ACC112 (cell line): Measurements from ENCODE around the gene SPPL3.
A peak's percentile ranks its signal among the peaks of the same experiment; 100 is the strongest.

Source experiments
- H2AFZ ChIP-seq: fragments of 200-600 bp; sonication (generic); one replicate; pipeline ENCODE4 v1.6.0; 2017; ENCODE audit warnings: antibody characterized with exemption, low read length; ENCODE audit not compliant: unreplicated experiment
- H3K27ac ChIP-seq: fragments of 200-600 bp; sonication (generic); 2 replicates; pipeline ENCODE4 v1.5.1; 2014; ENCODE audit warnings: low read depth, mild to moderate bottlenecking, antibody characterized with exemption, low read length, moderate library complexity
- H3K27me3 ChIP-seq: fragments of 200-600 bp; sonication (generic); 2 replicates; pipeline ENCODE4 v1.6.1; 2014; ENCODE audit warnings: mild to moderate bottlenecking, antibody characterized with exemption, low read length, moderate library complexity, mixed read lengths; ENCODE audit not compliant: insufficient read depth
- H3K36me3 ChIP-seq: fragments of 200-600 bp; sonication (generic); 2 replicates; pipeline ENCODE4 v1.6.1; 2016; ENCODE audit warnings: mild to moderate bottlenecking, antibody characterized with exemption, low read length, moderate library complexity, mixed read lengths; ENCODE audit not compliant: insufficient read depth
- H3K4me1 ChIP-seq: fragments of 200-600 bp; sonication (generic); one replicate; pipeline ENCODE4 v1.6.1; 2016; ENCODE audit warnings: low read length, mixed read lengths; ENCODE audit not compliant: insufficient read depth, unreplicated experiment, control insufficient read depth
- H3K4me3 ChIP-seq: fragments of 200-600 bp; sonication (generic); 2 replicates; pipeline ENCODE4 v1.5.1; 2014; ENCODE audit warnings: mild to moderate bottlenecking, low read depth, low read length
- H3K79me2 ChIP-seq: fragments of 200-600 bp; sonication (generic); one replicate; pipeline ENCODE4 v1.6.0; 2016; ENCODE audit warnings: low read length; ENCODE audit not compliant: control insufficient read depth, unreplicated experiment, insufficient read depth

Gene SPPL3

GRCh38 chr12:120784804-120785203 lies 119.4 kb downstream of the SPPL3 start:
- Histone ChIP-seq H3K36me3 (peaks cover 12% of the 10 kb centered on the region), H3K27ac (no peak overlapping the region), H3K4me3 (no peak overlapping the region), H2AFZ (no peak overlapping the region), H3K4me1 (peaks cover 17% of the 10 kb centered on the region), H3K79me2 (no peaks in the 10 kb centered on the region), H3K27me3 (no peaks in the 10 kb centered on the region)

DNA sequence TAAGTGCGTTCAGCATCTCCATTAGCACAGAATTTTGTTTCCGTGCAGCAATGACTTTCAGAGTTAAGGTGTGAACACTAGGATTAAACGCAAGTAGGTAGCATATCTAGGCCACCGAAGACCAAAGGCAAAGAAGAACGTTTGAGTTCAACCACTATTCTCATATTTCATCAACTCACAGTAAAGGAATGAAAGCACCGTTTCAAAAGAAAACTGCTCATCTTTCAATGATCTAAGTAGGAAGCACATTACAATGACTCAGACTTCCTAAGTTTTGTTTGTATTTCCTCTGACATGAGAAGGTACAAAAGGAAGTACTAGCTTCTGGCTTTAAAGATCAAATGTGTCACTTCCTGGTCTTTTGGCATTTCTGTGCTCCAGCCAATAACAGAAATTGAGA lies 121.0 kb downstream of the SPPL3 start:
- Histone ChIP-seq H3K27me3 (no peaks in the 10 kb centered on the region), H3K4me1 (peaks cover 17% of the 10 kb centered on the region), H3K4me3 (peak overlapping the region; percentile 57; the same call in 1 of the 2 replicates), H3K36me3 (peaks cover 12% of the 10 kb centered on the region), H3K27ac (peak overlapping the region; percentile 50), H2AFZ (no peak overlapping the region), H3K79me2 (no peaks in the 10 kb centered on the region)

DNA sequence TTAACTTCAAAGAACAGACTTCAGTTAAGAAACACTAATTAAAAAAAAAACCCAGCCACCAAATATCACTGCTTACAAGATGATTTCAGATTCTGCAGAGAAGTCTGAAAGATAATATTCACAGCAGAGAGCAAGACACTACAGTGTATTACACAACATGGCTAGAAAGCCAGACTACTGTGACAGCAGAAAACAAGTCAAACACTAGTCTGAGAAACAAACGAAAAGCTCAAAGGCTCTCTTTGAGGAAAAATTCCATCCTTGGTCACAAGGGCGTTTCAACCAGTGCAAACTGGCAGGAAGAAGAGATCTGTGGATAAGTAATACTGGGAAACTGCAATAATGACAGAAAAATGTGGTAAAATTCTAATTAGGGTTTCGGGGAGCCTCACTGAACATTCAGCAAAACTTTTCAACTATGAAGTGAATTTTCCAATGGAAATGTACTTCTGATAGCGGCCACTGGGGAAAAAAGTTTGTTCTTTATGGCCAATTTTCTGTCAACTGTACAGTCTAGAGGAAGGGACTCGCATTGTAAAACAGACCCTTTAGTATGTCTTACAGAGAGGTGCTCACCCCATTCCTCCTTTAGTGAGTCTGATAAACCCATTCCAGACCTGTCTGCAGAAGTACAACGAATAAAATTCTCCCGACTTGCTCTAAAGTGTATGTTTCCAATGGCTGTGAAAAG lies 128.2 kb downstream of the SPPL3 start:
- no peaks in the 10 kb centered on the region for H3K4me1 ChIP-seq
- H3K27ac ChIP-seq, result no peak overlapping the region
- 0 out of 2 replicates have a peak, but pooled peaks cover 4% of the 10 kb centered on the region for H3K36me3 ChIP-seq
- no peaks in the 10 kb centered on the region for H3K79me2 ChIP-seq
- no peak overlapping the region for H3K4me3 ChIP-seq
- no peaks in the 10 kb centered on the region for H3K27me3 ChIP-seq
- H2AFZ ChIP-seq, result no peak overlapping the region

- Histone ChIP-seq H3K27ac (no peak overlapping the region), H3K4me3 (no peak overlapping the region), H3K36me3 (0 out of 2 replicates have a peak, but pooled peaks cover 4% of the 10 kb centered on the region), H2AFZ (no peak overlapping the region), H3K27me3 (no peaks in the 10 kb centered on the region), H3K4me1 (no peaks in the 10 kb centered on the region), H3K79me2 (no peaks in the 10 kb centered on the region)
Measured at GRCh38 chr12:120774169-120774916, 129.8 kb downstream of the SPPL3 start.

- peaks cover 12% of the 10 kb centered on the region; the same call in 1 of the 2 replicates for H3K36me3 ChIP-seq
- no peaks in the 10 kb centered on the region for H3K27me3 ChIP-seq
- H3K4me3 ChIP-seq, result no peak overlapping the region
- no peak overlapping the region for H3K27ac ChIP-seq
- no peak overlapping the region for H2AFZ ChIP-seq
- no peaks in the 10 kb centered on the region for H3K4me1 ChIP-seq
- no peaks in the 10 kb centered on the region for H3K79me2 ChIP-seq
Measured at GRCh38 chr12:120771097-120771496, 133.1 kb downstream of the SPPL3 start.

DNA sequence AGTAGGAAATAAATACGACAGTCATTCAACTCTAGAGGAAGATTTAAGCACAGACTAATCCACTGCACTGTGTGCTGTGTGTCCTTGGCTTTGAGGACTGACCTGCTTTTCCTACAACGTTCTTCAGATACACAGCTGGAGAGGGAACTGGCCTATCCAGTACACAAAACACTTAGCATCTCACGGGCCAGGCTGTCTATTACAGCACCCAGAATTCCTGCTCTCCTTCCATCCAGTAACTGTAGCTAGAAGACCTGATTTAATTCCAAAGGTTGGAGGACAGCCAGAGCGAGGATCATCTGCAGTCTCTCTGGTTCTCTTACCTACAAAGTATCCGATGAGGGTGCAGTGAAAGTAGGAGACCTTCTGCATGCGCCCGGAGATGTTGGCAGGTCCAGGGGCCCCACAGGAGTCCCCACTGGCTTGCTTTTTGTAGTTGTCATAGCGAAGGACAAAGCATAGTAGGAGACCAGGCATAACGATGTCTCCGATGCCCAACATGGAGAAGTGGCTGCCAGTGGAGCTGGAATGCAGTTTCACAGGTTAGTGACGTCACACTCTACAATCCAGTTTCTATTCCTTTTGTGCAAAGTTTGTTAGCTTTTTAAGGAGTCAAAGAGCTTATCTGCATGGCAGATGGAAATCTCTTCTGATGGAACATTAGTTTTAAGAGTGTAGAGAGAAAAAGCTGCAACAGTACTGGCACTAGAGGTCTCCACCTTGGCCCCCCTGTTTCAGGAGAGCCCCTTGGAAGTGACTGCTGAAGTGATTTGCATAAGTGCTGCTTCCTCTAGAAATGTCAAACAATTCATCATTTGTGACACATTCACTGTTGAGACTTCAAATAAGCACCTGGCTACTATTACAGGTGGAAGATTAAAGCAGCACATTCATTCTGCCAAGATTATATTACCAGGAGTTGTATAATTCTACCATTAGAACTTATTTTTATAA lies 136.8 kb downstream of the SPPL3 start:
- H3K36me3 ChIP-seq, result peaks cover 14% of the 10 kb centered on the region; the same call in 1 of the 2 replicates
- no peak overlapping the region for H3K27ac ChIP-seq

GRCh38 chr12:120766566-120766965 lies 137.6 kb downstream of the SPPL3 start:
- H3K4me3 ChIP-seq, result no peak overlapping the region
- H3K27me3 ChIP-seq, result no peaks in the 10 kb centered on the region
- H2AFZ ChIP-seq, result no peak overlapping the region
- no peak overlapping the region for H3K27ac ChIP-seq
- H3K36me3 ChIP-seq, result peaks cover 14% of the 10 kb centered on the region; the same call in 1 of the 2 replicates
- no peaks in the 10 kb centered on the region for H3K79me2 ChIP-seq
- no peaks in the 10 kb centered on the region for H3K4me1 ChIP-seq

More for the DNA sequence above, 136.8 kb downstream of the SPPL3 start:
- Histone ChIP-seq H2AFZ (no peak overlapping the region), H3K4me1 (no peaks in the 10 kb centered on the region), H3K4me3 (no peak overlapping the region), H3K79me2 (no peaks in the 10 kb centered on the region), H3K27me3 (no peaks in the 10 kb centered on the region)

DNA sequence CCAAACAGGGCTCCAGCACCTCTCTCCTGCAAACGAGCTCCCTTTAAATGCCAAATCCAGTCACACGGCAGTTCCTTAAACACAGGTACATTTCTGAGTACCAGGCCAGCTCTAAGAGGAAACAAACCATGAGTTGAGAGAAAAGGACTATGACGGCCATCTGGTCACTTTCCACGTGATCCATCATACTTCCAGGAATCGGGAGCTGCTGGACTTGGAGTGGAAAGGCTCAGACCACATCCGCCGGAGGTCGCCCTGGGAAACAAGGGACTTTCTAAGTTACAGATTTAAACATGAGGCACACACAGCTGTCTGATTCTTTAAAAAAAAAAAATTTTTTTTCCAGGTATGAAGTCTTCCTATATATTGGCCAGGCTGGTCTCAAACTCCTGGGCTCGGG lies 139.3 kb downstream of the SPPL3 start:
- Histone ChIP-seq H3K79me2 (no peaks in the 10 kb centered on the region), H3K4me3 (no peak overlapping the region), H3K27ac (no peak overlapping the region), H2AFZ (no peak overlapping the region), H3K27me3 (no peaks in the 10 kb centered on the region), H3K4me1 (no peaks in the 10 kb centered on the region), H3K36me3 (peaks cover 14% of the 10 kb centered on the region; the same call in 1 of the 2 replicates)

GRCh38 chr12:120763250-120763649 lies 140.9 kb downstream of the SPPL3 start:
- no peaks in the 10 kb centered on the region for H3K27me3 ChIP-seq
- peaks cover 8% of the 10 kb centered on the region; the same call in 1 of the 2 replicates for H3K36me3 ChIP-seq
- H3K79me2 ChIP-seq, result no peaks in the 10 kb centered on the region
- H2AFZ ChIP-seq, result no peak overlapping the region
- H3K27ac ChIP-seq, result no peak overlapping the region
- H3K4me1 ChIP-seq, result no peaks in the 10 kb centered on the region
- no peak overlapping the region for H3K4me3 ChIP-seq

DNA sequence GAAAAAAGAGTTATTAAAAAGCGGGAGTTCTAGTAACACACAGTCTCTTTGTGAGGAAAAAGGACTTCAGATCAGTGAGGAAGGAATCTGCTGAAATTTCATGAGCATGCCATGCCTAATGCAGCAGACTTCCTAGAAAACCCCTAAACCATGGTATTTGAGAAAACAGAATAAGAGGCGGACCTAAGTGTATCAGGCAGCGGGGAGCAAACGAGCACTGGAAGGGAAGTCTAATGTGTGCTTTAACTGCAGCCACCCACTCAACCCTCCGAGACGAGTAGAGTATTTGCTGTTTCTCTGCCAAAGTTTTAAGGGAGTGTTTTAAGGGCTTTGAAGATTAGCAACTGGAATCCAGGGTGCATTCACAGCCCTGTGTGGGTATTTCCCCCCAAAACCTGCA lies 142.1 kb downstream of the SPPL3 start:
- H2AFZ ChIP-seq, result no peak overlapping the region
- H3K4me3 ChIP-seq, result no peak overlapping the region
- peak overlapping the region; percentile 7; the same call in 1 of the 2 replicates for H3K27ac ChIP-seq
- 0 out of 2 replicates have a peak, but pooled peaks cover 3% of the 10 kb centered on the region for H3K36me3 ChIP-seq
- no peaks in the 10 kb centered on the region for H3K27me3 ChIP-seq
- H3K79me2 ChIP-seq, result no peaks in the 10 kb centered on the region
- no peaks in the 10 kb centered on the region for H3K4me1 ChIP-seq
